ENCODE measurements around the gene DLG2. TPM values are rescaled to one million over a fixed set of nuclear protein-coding genes. Genes with fewer than 3 reads are reported as not detected.

Gene DLG2
- total RNA-seq, 4 donors from 2014 or later = 37.9 to 71.5 (median 44.9) TPM

DNA sequence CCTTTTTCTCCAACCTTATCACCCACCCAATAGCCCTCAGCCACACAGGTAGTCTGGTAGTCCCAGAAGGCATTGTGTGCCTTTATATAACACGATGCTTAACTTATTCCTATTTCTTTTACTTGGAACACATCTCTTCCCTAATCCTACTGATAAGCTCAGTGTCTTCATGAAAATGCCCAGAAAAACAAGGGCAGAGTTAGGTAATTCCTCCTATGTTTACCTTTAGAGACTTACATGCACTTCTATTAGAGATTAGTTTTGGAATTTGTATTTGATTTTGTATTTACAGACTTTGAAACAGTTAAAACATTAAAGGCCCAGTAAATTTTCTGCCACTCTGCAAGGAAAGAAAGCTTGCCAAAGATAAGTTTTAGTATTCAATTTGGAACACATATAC lies 1703.2 kb downstream of the DLG2 start:
- Histone ChIP-seq H3K4me3 (no peak overlapping the region), H3K4me1 (no peaks in the 10 kb centered on the region), H3K27me3 (no peaks in the 10 kb centered on the region), H3K9me3 (no peaks in the 10 kb centered on the region), H3K27ac (no peak overlapping the region), H3K36me3 (no peaks in the 10 kb centered on the region)
- DNase-seq (ENCODE audit: low spot score in 2 of 2) = no peak
- 68% methylated on average over 1 of the region's 1 CpG for WGBS
- TF ChIP-seq POLR2AphosphoS5 (IDR thresholded peaks at IDR 0.05) (no peak), CTCF (IDR thresholded peaks at IDR 0.05) (no peak)

- no peak for DNase-seq (ENCODE audit: low spot score in 2 of 2)
- WGBS = 61% methylated on average over 1 of the region's 1 CpG
- no peaks in the 10 kb centered on the region for H3K9me3 ChIP-seq
Measured at GRCh38 chr11:83922953-83923352, 1704.2 kb downstream of the DLG2 start.

DNA sequence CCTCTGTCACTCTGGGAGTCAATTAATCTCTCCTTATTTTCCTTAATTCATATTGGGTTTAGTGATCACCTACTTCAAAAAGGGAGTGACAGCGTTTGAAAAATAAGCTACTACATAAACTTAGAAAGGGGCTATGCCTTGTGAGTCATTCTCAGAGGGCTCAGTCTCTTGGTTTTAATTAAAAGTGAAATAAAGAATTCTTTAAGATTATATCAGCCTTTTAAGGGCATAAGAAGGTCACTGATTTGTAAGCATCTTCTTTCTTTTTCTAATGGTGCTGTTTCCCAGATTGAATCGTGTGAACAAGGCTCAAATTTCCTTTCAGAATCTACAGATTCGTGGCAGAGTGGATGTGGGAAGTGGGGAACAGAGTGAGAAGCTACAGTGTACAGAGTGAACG lies 1704.8 kb downstream of the DLG2 start:
- H3K36me3 ChIP-seq = no peaks in the 10 kb centered on the region
- H3K27me3 ChIP-seq = no peaks in the 10 kb centered on the region
- 55% methylated on average over 4 of the region's 4 CpGs for WGBS
- no peaks in the 10 kb centered on the region for H3K4me1 ChIP-seq
- no peak for DNase-seq (ENCODE audit: low spot score in 2 of 2)
- no peak for TF ChIP-seq CTCF (IDR thresholded peaks at IDR 0.05)
- TF ChIP-seq EP300 (IDR thresholded peaks at IDR 0.05) = no peak
- no peak for TF ChIP-seq POLR2AphosphoS5 (IDR thresholded peaks at IDR 0.05)
- no peak for TF ChIP-seq POLR2A (IDR thresholded peaks at IDR 0.05)
- H3K4me3 ChIP-seq = no peak overlapping the region
- H3K27ac ChIP-seq = no peak overlapping the region
- no peaks in the 10 kb centered on the region for H3K9me3 ChIP-seq

More at GRCh38 chr11:83922953-83923352, 1704.2 kb downstream of the DLG2 start:
- no peaks in the 10 kb centered on the region for H3K27me3 ChIP-seq
- H3K4me1 ChIP-seq = no peaks in the 10 kb centered on the region
- TF ChIP-seq CTCF (IDR thresholded peaks at IDR 0.05) = no peak
- no peak for TF ChIP-seq POLR2A (IDR thresholded peaks at IDR 0.05)
- TF ChIP-seq POLR2AphosphoS5 (IDR thresholded peaks at IDR 0.05) = no peak
- TF ChIP-seq EP300 (IDR thresholded peaks at IDR 0.05) = no peak
- H3K36me3 ChIP-seq = no peaks in the 10 kb centered on the region
- H3K4me3 ChIP-seq = no peak overlapping the region
- no peak overlapping the region for H3K27ac ChIP-seq

- no peak for TF ChIP-seq EP300 (IDR thresholded peaks at IDR 0.05)
- no peak for TF ChIP-seq CTCF (IDR thresholded peaks at IDR 0.05)
- TF ChIP-seq POLR2A (IDR thresholded peaks at IDR 0.05) = no peak
- no peak for TF ChIP-seq POLR2AphosphoS5 (IDR thresholded peaks at IDR 0.05)
- Histone ChIP-seq H3K4me1 (no peaks in the 10 kb centered on the region), H3K9me3 (no peaks in the 10 kb centered on the region)
Measured at GRCh38 chr11:83921447-83922192, 1705.5 kb downstream of the DLG2 start.

DNA sequence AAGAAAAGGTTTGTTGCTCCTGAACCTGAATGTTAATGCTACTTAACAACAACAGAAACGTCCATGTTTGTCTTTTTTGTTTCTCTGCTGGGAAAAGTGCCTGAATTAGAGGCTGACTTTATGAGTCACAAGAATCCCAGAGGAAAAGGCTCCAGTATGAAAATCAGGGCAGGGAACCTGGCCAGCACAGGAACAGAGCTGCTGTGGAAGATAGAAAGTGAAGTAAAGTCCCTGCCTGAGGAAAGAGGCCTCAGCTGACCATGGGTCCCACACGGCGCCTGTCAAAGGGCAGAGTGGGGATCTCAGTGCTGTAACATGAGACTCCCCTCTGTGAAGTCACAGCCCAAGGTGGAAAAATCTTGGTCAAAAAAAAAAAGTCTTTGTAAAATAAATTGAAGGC lies 1708.7 kb downstream of the DLG2 start:
- 51% methylated on average over 3 of the region's 3 CpGs for WGBS

More at GRCh38 chr11:83921447-83922192, 1705.5 kb downstream of the DLG2 start:
- no peak overlapping the region for H3K4me3 ChIP-seq
- no peak overlapping the region for H3K27ac ChIP-seq
- WGBS = 71% methylated on average over 7 of the region's 7 CpGs
- DNase-seq (ENCODE audit: low spot score in 2 of 2) = no peak
- H3K36me3 ChIP-seq = no peaks in the 10 kb centered on the region
- H3K27me3 ChIP-seq = no peaks in the 10 kb centered on the region

More for the DNA sequence above, 1708.7 kb downstream of the DLG2 start:
- H3K27me3 ChIP-seq = no peaks in the 10 kb centered on the region
- no peaks in the 10 kb centered on the region for H3K36me3 ChIP-seq
- TF ChIP-seq EP300 (IDR thresholded peaks at IDR 0.05) = no peak
- TF ChIP-seq POLR2A (IDR thresholded peaks at IDR 0.05) = no peak
- no peak for TF ChIP-seq POLR2AphosphoS5 (IDR thresholded peaks at IDR 0.05)
- TF ChIP-seq CTCF (IDR thresholded peaks at IDR 0.05) = no peak
- no peaks in the 10 kb centered on the region for H3K4me1 ChIP-seq
- DNase-seq (ENCODE audit: low spot score in 2 of 2) = no peak
- H3K27ac ChIP-seq = no peak overlapping the region
- H3K4me3 ChIP-seq = no peak overlapping the region
- no peaks in the 10 kb centered on the region for H3K9me3 ChIP-seq

All from suprapubic skin (tissue), 4 donors.